Measurements from ENCODE around the gene TMEM179B. TPM values are rescaled to one million over a fixed set of nuclear protein-coding genes. Genes with fewer than 3 reads are reported as not detected.

TMEM179B gene
- polyA plus RNA-seq, 3 donors = 95.8 to 236 (median 220) TPM

- TF ChIP-seq, protein P1, sequence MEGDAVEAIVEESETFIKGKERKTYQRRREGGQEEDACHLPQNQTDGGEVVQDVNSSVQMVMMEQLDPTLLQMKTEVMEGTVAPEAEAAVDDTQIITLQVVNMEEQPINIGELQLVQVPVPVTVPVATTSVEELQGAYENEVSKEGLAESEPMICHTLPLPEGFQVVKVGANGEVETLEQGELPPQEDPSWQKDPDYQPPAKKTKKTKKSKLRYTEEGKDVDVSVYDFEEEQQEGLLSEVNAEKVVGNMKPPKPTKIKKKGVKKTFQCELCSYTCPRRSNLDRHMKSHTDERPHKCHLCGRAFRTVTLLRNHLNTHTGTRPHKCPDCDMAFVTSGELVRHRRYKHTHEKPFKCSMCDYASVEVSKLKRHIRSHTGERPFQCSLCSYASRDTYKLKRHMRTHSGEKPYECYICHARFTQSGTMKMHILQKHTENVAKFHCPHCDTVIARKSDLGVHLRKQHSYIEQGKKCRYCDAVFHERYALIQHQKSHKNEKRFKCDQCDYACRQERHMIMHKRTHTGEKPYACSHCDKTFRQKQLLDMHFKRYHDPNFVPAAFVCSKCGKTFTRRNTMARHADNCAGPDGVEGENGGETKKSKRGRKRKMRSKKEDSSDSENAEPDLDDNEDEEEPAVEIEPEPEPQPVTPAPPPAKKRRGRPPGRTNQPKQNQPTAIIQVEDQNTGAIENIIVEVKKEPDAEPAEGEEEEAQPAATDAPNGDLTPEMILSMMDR (IDR thresholded peaks at IDR 0.05) = no peak
- H3K9me3 ChIP-seq (replicated peaks in 1 of 2; ENCODE audit: control insufficient read depth in 1 of 2, insufficient read depth in 1 of 2, low read length in 2 of 2) = no peaks in the 10 kb centered on the region
- H3K79me2 ChIP-seq (ENCODE audit: insufficient read depth, low read length) = peaks cover 90% of the 10 kb centered on the region
- H3K27me3 ChIP-seq (ENCODE audit: control insufficient read depth in 2 of 2, insufficient read depth in 2 of 2, low read length in 2 of 2) = no peaks in the 10 kb centered on the region
- DNase-seq = no peak
- H4K20me1 ChIP-seq (ENCODE audit: insufficient read depth, low read length) = peaks cover 98% of the 10 kb centered on the region
- Mint-ChIP-seq H3K4me1 (peaks cover 12% of the 10 kb centered on the region), H3K36me3 (peaks cover 87 to 96% of the 10 kb centered on the region in 2 donors), H3K27ac (no peak overlapping the region), H3K27me3 (ENCODE audit: low read depth in 3 of 3) (peaks cover 0 to 1% (median 0%) of the 10 kb centered on the region in 3 donors), H3K4me3 (no peak overlapping the region), H3K9me3 (no peaks in the 10 kb centered on the region)
- H2AFZ ChIP-seq (ENCODE audit: insufficient read depth, low read depth, low read length, poor library complexity, severe bottlenecking) = no peak overlapping the region
- H3K4me2 ChIP-seq (replicated peaks; ENCODE audit: extremely low read depth, low read length, poor library complexity, severe bottlenecking) = no peak overlapping the region
- H3K4me1 ChIP-seq (ENCODE audit: control insufficient read depth in 1 of 2, insufficient read depth in 2 of 2, low read length in 2 of 2) = peaks cover 13% of the 10 kb centered on the region in 2 donors
- peaks cover 90 to 93% of the 10 kb centered on the region in 2 donors for H3K36me3 ChIP-seq (replicated peaks in 1 of 2; ENCODE audit: control insufficient read depth in 1 of 2, insufficient read depth in 2 of 2, low read length in 2 of 2)
- peak overlapping the region in 1 of 2 donors; percentile 15 for H3K27ac ChIP-seq (ENCODE audit: low read depth in 1 of 2, low read length in 2 of 2)
- H3K9ac ChIP-seq (ENCODE audit: insufficient read depth, low read length, poor library complexity, severe bottlenecking) = no peak overlapping the region
- WGBS (ENCODE audit: insufficient coverage) = 95% methylated on average over 8 of the region's 10 CpGs
- intact Hi-C loops (cut with micrococcal nuclease) = no loop called here
- H3K4me3 ChIP-seq (replicated peaks in 1 of 3; ENCODE audit: low read depth in 2 of 3, low read length in 3 of 3) = no peak overlapping the region
Measured at GRCh38 chr11:62799486-62799885, 12.3 kb downstream of the TMEM179B start.

DNA sequence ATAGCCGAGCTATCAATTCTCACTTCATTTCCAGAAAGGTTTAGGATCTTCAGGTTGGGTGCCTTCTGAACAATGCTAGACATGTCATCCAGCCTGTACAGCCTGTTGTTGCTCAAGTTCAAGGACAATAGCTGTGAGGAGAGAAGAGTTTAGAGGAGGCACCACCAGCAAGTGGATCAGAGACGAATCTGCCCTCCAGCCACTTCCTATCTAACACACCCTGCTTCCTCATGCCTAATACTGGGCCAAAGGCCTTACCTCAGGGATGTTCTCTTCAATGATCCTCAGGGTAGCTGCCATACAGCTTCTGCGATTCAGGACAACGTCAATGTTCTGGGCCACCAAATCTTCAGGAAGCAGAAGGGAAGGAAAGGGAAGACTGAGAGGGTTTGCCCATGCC lies 13.9 kb downstream of the TMEM179B start:
- Mint-ChIP-seq H3K9me3 (no peaks in the 10 kb centered on the region), H3K4me3 (no peak overlapping the region), H3K27me3 (ENCODE audit: low read depth in 3 of 3) (peaks cover 0 to 1% (median 0%) of the 10 kb centered on the region in 3 donors), H3K4me1 (peaks cover 14% of the 10 kb centered on the region), H3K36me3 (peaks cover 71 to 80% of the 10 kb centered on the region in 2 donors), H3K27ac (peak overlapping the region in 4 of 7 donors; percentile 19 to 66 (median 63))
- Histone ChIP-seq H2AFZ (ENCODE audit: insufficient read depth, low read depth, low read length, poor library complexity, severe bottlenecking) (no peak overlapping the region), H3K36me3 (replicated peaks in 1 of 2; ENCODE audit: control insufficient read depth in 1 of 2, insufficient read depth in 2 of 2, low read length in 2 of 2) (peaks cover 74 to 77% of the 10 kb centered on the region in 2 donors), H3K4me1 (ENCODE audit: control insufficient read depth in 1 of 2, insufficient read depth in 2 of 2, low read length in 2 of 2) (peaks cover 19 to 21% of the 10 kb centered on the region in 2 donors), H3K79me2 (ENCODE audit: insufficient read depth, low read length) (peaks cover 91% of the 10 kb centered on the region), H3K4me2 (replicated peaks; ENCODE audit: extremely low read depth, low read length, poor library complexity, severe bottlenecking) (no peak overlapping the region), H3K9me3 (replicated peaks in 1 of 2; ENCODE audit: control insufficient read depth in 1 of 2, insufficient read depth in 1 of 2, low read length in 2 of 2) (no peaks in the 10 kb centered on the region), H3K27ac (ENCODE audit: low read depth in 1 of 2, low read length in 2 of 2) (peak overlapping the region in 1 of 2 donors; percentile 32), H4K20me1 (ENCODE audit: insufficient read depth, low read length) (peaks cover 88% of the 10 kb centered on the region), H3K4me3 (replicated peaks in 1 of 3; ENCODE audit: low read depth in 2 of 3, low read length in 3 of 3) (no peak overlapping the region), H3K27me3 (ENCODE audit: control insufficient read depth in 2 of 2, insufficient read depth in 2 of 2, low read length in 2 of 2) (no peaks in the 10 kb centered on the region), H3K9ac (ENCODE audit: insufficient read depth, low read length, poor library complexity, severe bottlenecking) (no peak overlapping the region)
- 100% methylated on average over 1 of the region's 4 CpGs for WGBS (ENCODE audit: insufficient coverage)
- intact Hi-C loops (cut with micrococcal nuclease) = loop anchor here in 1 of 2 donors (5.0 kb wide), 1 partner anchor 36 kb away; the partner anchor contains the start of gene WDR74
- TF ChIP-seq, protein P1 (IDR thresholded peaks at IDR 0.05) = no peak
- DNase-seq = no peak

All from CD14-positive monocyte (primary cell).